Stimulated activated CD4-positive, alpha-beta T cell treated with anti-CD3 and anti-CD28 coated beads, TNF-alpha, amount 100 ng/mL, for 1 hour (primary cell): ENCODE data around the gene IBSP.

Source experiments
- DNase-seq, 3 donors: peaks; one replicate each; pipeline ENCODE4 v3.0.0-alpha.2; 2020; ENCODE audit warnings: low read depth in 3 of 3, low spot score in 1 of 3

The IBSP gene

GRCh38 chr4:87838205-87838604 is 38.9 kb downstream of the IBSP start:
- no peak for DNase-seq

- DNase-seq = no peak
Measured at GRCh38 chr4:87838890-87839591, 39.7 kb downstream of the IBSP start.

- no peak for DNase-seq
Measured at GRCh38 chr4:87839592-87839946, 40.2 kb downstream of the IBSP start.

DNA sequence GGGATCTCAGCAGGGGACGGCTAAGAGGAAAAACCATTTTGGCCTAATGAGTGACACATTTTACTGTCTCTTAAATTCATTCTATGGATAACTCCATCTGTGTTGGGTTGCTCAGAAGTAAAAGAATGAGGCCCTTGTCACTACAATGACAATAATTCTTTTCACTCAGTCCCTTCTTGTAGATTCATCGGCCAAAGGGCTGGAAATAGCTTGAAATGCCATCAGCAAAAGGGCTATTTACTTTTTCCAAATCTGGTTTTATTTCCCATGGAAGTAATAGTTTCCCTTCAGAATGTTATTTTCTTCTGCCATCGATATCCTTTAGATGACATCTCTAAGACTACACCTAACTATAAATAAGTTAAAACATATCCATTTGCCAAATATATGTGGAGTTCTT is 40.8 kb downstream of the IBSP start:
- no peak for DNase-seq

DNA sequence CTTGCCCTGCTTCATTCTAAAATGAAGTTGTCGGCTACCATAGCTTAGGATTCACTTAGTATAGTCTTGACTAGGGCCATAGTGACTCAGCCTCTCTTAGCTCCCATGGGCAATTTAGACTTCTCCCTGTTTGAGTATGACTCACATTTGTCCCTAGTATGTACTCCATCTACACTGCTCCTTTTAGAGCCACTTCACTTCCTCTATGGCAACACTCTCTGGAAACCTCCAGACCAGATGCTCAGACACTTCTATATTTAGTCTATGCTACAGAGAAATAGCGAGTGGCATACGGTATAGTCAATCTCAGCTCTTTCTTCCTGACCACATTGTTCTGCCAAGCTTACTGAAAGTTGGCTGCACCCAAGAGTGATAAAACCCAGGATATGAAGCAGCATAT is 44.6 kb downstream of the IBSP start:
- DNase-seq = no peak

DNA sequence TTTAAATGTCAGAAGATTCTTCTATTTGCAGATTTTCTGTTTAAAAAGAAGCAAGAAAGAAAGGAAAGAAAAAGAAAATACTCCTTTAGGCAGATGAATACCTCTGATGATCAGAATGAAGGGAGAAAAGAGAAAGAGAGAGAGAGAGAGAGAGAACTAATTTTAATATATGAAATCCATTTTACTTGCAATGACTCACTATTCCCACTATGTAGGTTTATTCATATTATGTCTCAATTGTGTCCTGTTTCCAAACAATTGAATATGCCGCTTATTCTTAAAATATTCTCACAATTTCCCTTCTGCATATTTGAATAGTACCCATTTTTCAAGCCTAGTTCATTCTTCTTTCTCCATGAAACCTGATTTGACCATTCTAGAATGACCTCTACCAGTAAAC is 45.1 kb downstream of the IBSP start:
- no peak for DNase-seq

- no peak for DNase-seq
Measured at GRCh38 chr4:87846226-87846625, 46.9 kb downstream of the IBSP start.

DNA sequence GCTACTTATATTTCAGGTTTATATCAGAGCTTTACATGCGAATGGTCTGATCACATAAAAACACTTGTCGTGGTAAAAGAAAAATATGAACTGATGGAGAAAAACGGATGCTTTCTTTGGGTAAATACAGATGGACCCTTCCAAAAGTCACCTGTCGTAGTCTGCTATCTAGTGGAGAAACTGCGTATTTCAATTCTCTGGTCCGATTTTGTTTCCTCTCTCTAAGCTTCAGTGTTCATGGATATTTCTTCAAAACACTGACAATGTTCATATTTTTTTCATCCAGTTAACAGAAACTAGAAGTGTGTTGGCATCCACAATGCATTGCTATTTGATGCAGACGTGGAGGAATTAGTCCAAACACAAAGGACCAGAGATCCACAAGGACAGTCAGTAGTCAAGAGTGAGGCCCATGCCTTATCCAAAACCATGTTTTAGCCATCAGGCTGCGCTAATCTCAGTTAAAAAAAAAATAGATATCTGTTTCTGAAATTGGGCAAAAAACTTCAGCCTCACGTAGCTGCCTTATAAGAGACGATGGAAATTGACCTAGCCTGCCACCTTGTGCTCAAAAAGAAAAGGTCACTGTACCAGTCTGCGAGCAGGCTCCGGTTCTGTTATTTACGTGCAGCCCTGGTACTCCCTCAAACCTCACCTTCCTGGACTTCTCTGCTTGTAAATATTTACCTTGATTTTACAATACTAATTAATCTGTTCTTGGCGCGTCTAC is 49.4 kb downstream of the IBSP start:
- DNase-seq = no peak

GRCh38 chr4:87849612-87850011 is 50.3 kb downstream of the IBSP start:
- DNase-seq = no peak

GRCh38 chr4:87851332-87851731 is 52.0 kb downstream of the IBSP start:
- no peak for DNase-seq

- DNase-seq = no peak
Measured at GRCh38 chr4:87851953-87852352, 52.6 kb downstream of the IBSP start.

DNA sequence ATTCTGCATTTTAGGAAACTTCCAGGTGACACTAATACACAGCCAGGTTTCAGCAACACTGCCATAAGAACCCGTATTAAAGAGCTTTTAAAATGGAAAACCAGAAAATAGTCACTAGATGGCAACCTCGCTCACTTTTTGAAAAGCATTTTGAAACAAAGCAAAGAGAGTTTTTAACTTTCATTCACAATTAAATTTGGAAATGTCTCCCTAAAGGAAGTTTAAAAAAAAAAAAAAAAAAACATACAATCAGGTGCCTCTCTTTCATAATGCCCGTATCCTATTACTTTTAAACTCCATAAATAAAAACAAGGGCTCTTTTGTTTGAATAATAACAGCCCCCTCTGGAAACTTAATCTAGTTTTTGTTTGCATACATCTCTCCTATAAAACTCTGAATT is 53.8 kb downstream of the IBSP start:
- DNase-seq = no peak

DNA sequence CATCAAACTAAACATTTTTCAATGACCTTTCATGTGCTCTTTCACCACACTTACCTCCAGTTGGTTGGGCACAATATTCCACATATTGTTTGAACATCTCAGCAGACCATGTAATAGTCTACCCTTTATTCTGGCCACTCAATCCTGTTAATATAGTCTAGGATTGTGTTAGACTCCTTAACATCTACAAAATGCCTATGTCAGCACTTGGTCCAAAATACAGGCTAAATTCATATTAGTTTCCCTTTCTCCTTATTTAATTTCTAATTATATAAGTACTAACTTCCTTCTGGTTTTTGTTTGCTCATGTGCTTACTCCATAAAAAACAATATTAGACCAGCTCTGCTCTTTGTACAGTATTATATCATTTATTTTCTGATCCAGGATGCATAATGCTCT is 54.5 kb downstream of the IBSP start:
- DNase-seq = no peak

- DNase-seq = no peak
Measured at GRCh38 chr4:87855559-87855958, 56.2 kb downstream of the IBSP start.

- no peak for DNase-seq
Measured at GRCh38 chr4:87856816-87857215, 57.5 kb downstream of the IBSP start.

DNA sequence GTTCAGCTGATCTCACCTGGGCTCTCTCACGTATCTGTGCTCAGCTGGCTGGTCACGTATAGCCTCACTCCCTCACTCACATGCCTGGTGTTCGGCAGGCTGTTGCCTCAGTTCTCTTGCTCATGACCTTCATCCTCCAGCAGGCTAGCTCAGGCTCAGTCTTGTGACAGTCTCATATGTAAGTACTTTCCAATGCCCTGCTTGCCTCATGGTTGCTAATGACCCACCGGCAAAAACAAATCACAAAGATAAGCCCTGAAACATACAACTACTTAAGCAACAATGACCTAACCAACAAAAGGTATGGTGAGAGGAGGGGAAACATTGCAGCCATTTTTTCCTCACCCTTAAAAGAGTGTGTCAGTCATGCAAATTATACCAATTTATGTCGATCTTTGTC is 58.4 kb downstream of the IBSP start:
- DNase-seq = no peak
